DOHH2 (cell line): ENCODE data around the gene TMEM234.

Experiments used
- CTCF ChIP-seq: fragments of 200-600 bp; sonication (generic); IDR thresholded peaks from one replicate; pipeline ENCODE4 v1.5.1; 2014; ENCODE audit warnings: antibody characterized with exemption, mild to moderate bottlenecking, low read depth, low read length; ENCODE audit not compliant: poor library complexity, severe bottlenecking
- EZH2phosphoT487 ChIP-seq: fragments of 200-600 bp; sonication (generic); IDR thresholded peaks from 2 replicates; pipeline ENCODE4 v1.6.1; 2017; ENCODE audit warnings: borderline replicate concordance, mild to moderate bottlenecking, antibody characterized with exemption, low read length, moderate library complexity, mixed read lengths

GRCh38 chr1:32266921-32267591, 44.9 kb upstream of the TMEM234 start:
- TF ChIP-seq CTCF (no peak), EZH2phosphoT487 (no peak)
